H1 (cell line): ENCODE results near the gene ANGPTL5. TPM values are rescaled to one million over a fixed set of nuclear protein-coding genes. Genes with fewer than 3 reads are reported as not detected.

ENCODE experiments used
- CTCF ChIA-PET: fragments of 300-600 bp; sonication (Branson Sonifier 250); formaldehyde crosslinking; loops from one replicate; lab custom pipeline; 2021; ENCODE audit not compliant: partially characterized antibody; lab: Charles Lee
- POLR2A ChIA-PET: fragments of 300-600 bp; sonication (Branson Sonifier 250); formaldehyde crosslinking; loops from one replicate; lab custom pipeline; 2021; ENCODE audit warnings: inconsistent platforms; ENCODE audit not compliant: partially characterized antibody; lab: Charles Lee
- DNase-seq, 2 experiments: peaks; one replicate each; pipeline versions ENCODE4 v3.0.0 to v3.0.0-alpha.2; 2010 to 2022; ENCODE audit warnings: low spot score in 2 of 2, low read depth in 1 of 2, mixed read lengths in 1 of 2
- FAIRE-seq: peaks from 2 replicates; lab custom pipeline; 2011; peaks lifted over from hg19 to GRCh38; lab: Jason Lieb, UNC
- H2AFZ ChIP-seq: 2 replicates; pipeline ENCODE4 v1.8.1; 2012; ENCODE audit warnings: low read length, inconsistent platforms
- H2AK5ac ChIP-seq: 2 replicates; pipeline ENCODE4 v1.6.1; 2013; ENCODE audit warnings: low read depth, low read length
- H2BK120ac ChIP-seq: replicated peaks from 2 replicates; pipeline ENCODE3; 2013; ENCODE audit warnings: low read depth, low read length, inconsistent platforms
- H2BK12ac ChIP-seq: 2 replicates; pipeline ENCODE4 v1.6.1; 2013; ENCODE audit warnings: low read depth, low read length
- H2BK15ac ChIP-seq: 2 replicates; pipeline ENCODE4 v1.6.1; 2013; ENCODE audit warnings: low read length
- H2BK20ac ChIP-seq: 2 replicates; pipeline ENCODE4 v1.6.1; 2013; ENCODE audit warnings: low read length
- H2BK5ac ChIP-seq: 2 replicates; pipeline ENCODE4 v1.6.1; 2013; ENCODE audit warnings: low read depth, low read length
- H3K14ac ChIP-seq: 2 replicates; pipeline ENCODE4 v1.6.1; 2013; ENCODE audit warnings: inconsistent platforms; ENCODE audit not compliant: insufficient read length
- H3K18ac ChIP-seq: 2 replicates; pipeline ENCODE4 v1.6.1; 2013; ENCODE audit warnings: low read length; ENCODE audit errors: extremely low read depth
- H3K23ac ChIP-seq: 2 replicates; pipeline ENCODE4 v1.6.1; 2013; ENCODE audit warnings: inconsistent platforms; ENCODE audit not compliant: insufficient read length
- H3K23me2 ChIP-seq: 2 replicates; pipeline ENCODE4 v1.6.1; 2013; ENCODE audit warnings: low read depth, low read length
- H3K27ac ChIP-seq: 2 replicates; pipeline ENCODE4 v1.6.1; 2011; ENCODE audit warnings: low read depth, low read length, inconsistent platforms
- H3K27me3 ChIP-seq, 4 experiments: replicated peaks in 1 of 4; 1 replicate in 1 of 4; 2 replicates in 3 of 4; pipeline versions ENCODE4 v1.6.1 to v1.8.1; 2011 to 2013; ENCODE audit warnings: low read length in 3 of 4, mild to moderate bottlenecking in 3 of 4, inconsistent platforms in 2 of 4, mixed read lengths in 2 of 4, moderate library complexity in 1 of 4; ENCODE audit not compliant: control insufficient read depth in 3 of 4, insufficient read depth in 3 of 4; ENCODE audit errors: extremely low read depth in 1 of 4
- H3K36me3 ChIP-seq, 4 experiments: 2 replicates each; pipeline versions ENCODE4 v1.6.1 to v1.8.1; 2011 to 2013; ENCODE audit warnings: mild to moderate bottlenecking in 4 of 4, low read length in 3 of 4, moderate library complexity in 2 of 4, control low read depth in 1 of 4, inconsistent platforms in 1 of 4; ENCODE audit not compliant: insufficient read depth in 4 of 4, control insufficient read depth in 2 of 4
- H3K4ac ChIP-seq: replicated peaks from 2 replicates; pipeline ENCODE3; 2013; ENCODE audit warnings: low read length, low read depth, mixed read lengths, inconsistent platforms; ENCODE audit not compliant: insufficient read length
- H3K4me1 ChIP-seq, 4 experiments: replicated peaks in 1 of 4; 1 replicate in 1 of 4; 2 replicates in 3 of 4; pipeline versions ENCODE4 v1.6.1 to v1.8.1; 2011 to 2013; ENCODE audit warnings: low read length in 3 of 4, inconsistent platforms in 2 of 4, mixed read lengths in 1 of 4; ENCODE audit not compliant: insufficient read depth in 4 of 4, control insufficient read depth in 3 of 4
- H3K4me2 ChIP-seq, 2 experiments: 2 replicates each; pipeline versions ENCODE4 v1.6.1 to v1.8.1; 2011 to 2013; ENCODE audit warnings: low read depth in 2 of 2, low read length in 2 of 2, control low read depth in 1 of 2, inconsistent platforms in 1 of 2, mild to moderate bottlenecking in 1 of 2; ENCODE audit not compliant: insufficient read depth in 1 of 2
- H3K4me3 ChIP-seq, 4 experiments: fragments of 200-600, 300-600 bp in 1 of 4; sonication (generic), shearing (Covaris generic), sonication (Bioruptor Twin) in 1 of 4; 2 replicates each; pipeline versions ENCODE4 v1.5.1 to v1.8.1; 2011 to 2016; ENCODE audit warnings: low read length in 4 of 4, low read depth in 3 of 4, control low read depth in 2 of 4, inconsistent platforms in 2 of 4, mild to moderate bottlenecking in 2 of 4, mixed read lengths in 1 of 4, moderate library complexity in 1 of 4; ENCODE audit not compliant: insufficient read depth in 2 of 4; ENCODE audit errors: extremely low read depth in 1 of 4
- H3K56ac ChIP-seq: replicated peaks from 2 replicates; pipeline ENCODE3; 2013; ENCODE audit warnings: low read depth, mild to moderate bottlenecking, mixed read lengths, low read length, inconsistent platforms; ENCODE audit not compliant: insufficient read length
- H3K79me1 ChIP-seq: 2 replicates; pipeline ENCODE4 v1.6.1; 2013; ENCODE audit warnings: low read depth, low read length, control low read depth
- H3K79me2 ChIP-seq, 2 experiments: 2 replicates each; pipeline versions ENCODE4 v1.6.1 to v1.8.1; 2012 to 2013; ENCODE audit warnings: low read length in 2 of 2, mild to moderate bottlenecking in 2 of 2, inconsistent platforms in 1 of 2; ENCODE audit not compliant: insufficient read depth in 2 of 2, control insufficient read depth in 1 of 2
- H3K9ac ChIP-seq, 4 experiments: replicated peaks in 1 of 4; 1 replicate in 1 of 4; 2 replicates in 3 of 4; pipeline versions ENCODE4 v1.6.1 to v1.8.1; 2011 to 2013; ENCODE audit warnings: low read depth in 3 of 4, low read length in 3 of 4, control low read depth in 2 of 4, mild to moderate bottlenecking in 2 of 4, moderate library complexity in 2 of 4, inconsistent platforms in 1 of 4; ENCODE audit errors: extremely low read depth in 1 of 4
- H3K9me3 ChIP-seq, 2 experiments: 2 replicates each; pipeline versions ENCODE4 v1.6.1 to v1.8.1; 2012 to 2013; ENCODE audit warnings: mild to moderate bottlenecking in 2 of 2, moderate library complexity in 2 of 2, control low read depth in 1 of 2, inconsistent platforms in 1 of 2, low read depth in 1 of 2, low read length in 1 of 2, mixed read lengths in 1 of 2; ENCODE audit not compliant: insufficient read depth in 2 of 2
- H4K20me1 ChIP-seq, 2 experiments: replicated peaks in 1 of 2; 2 replicates each; pipeline versions ENCODE3 to v1.8.1; 2011 to 2013; ENCODE audit warnings: inconsistent platforms in 2 of 2, low read length in 2 of 2, mild to moderate bottlenecking in 1 of 2; ENCODE audit not compliant: insufficient read depth in 2 of 2, control insufficient read depth in 1 of 2
- H4K5ac ChIP-seq: 2 replicates; pipeline ENCODE4 v1.6.1; 2013; ENCODE audit warnings: low read length, low read depth, mixed read lengths, inconsistent platforms; ENCODE audit not compliant: insufficient read length
- H4K8ac ChIP-seq: 2 replicates; pipeline ENCODE4 v1.8.0; 2013; ENCODE audit warnings: mild to moderate bottlenecking, moderate library complexity, low read length, inconsistent platforms; ENCODE audit not compliant: insufficient read depth; ENCODE audit errors: extremely low read depth
- H4K91ac ChIP-seq: replicated peaks from 2 replicates; pipeline ENCODE3; 2013; ENCODE audit warnings: low read length, mixed read lengths, inconsistent platforms; ENCODE audit not compliant: insufficient read length
- WGBS, 2 experiments: shearing (Covaris generic) in 1 of 2; methylation state at CpG; one replicate each; pipeline versions ENCODE4 v1.1.6 to v1.1.7; 2013 to 2015; ENCODE audit warnings: low lambda C conversion rate in 2 of 2, mixed read lengths in 2 of 2, inconsistent platforms in 1 of 2, low coverage in 1 of 2, missing lambda C conversion rate in 1 of 2; ENCODE audit not compliant: insufficient replicate concordance in 2 of 2, insufficient coverage in 1 of 2, insufficient read length in 1 of 2; ENCODE audit errors: extremely low coverage in 1 of 2, missing lambda C conversion rate in 1 of 2; 5-methylcytosine and 5-hydroxymethylcytosine counted together
- polyA plus RNA-seq, 7 experiments: library from polyadenylated mRNA; depleted of rRNA in 3 of 7; stranded (reverse) in 5 of 7; unstranded in 2 of 7; fragments of >200 nt in 5 of 7; fragments of 200-250 nt in 2 of 7; gene quantifications; 1 replicate in 5 of 7; 2 replicates in 1 of 7; 4 replicates in 1 of 7; pipeline versions ENCODE4 v1.2.1 to v1.2.3, GENCODE V29; 2011 to 2013; ENCODE audit warnings: missing spikeins in 2 of 7, mixed read lengths in 2 of 7
- total RNA-seq: library from RNA; stranded (reverse); fragmentation: NEBNext Ultra II Directional; extraction: Animal tissue kit (Norgen Biotek cat#: 25700); gene quantifications from 2 replicates; pipeline ENCODE4 v1.2.1, GENCODE V29; 2021

ANGPTL5 gene
- total and polyA plus RNA-seq, 2 of the 8 experiments (the other 6 are each of a cell fraction or from before 2014, with no cell fraction given), result not detected

DNA sequence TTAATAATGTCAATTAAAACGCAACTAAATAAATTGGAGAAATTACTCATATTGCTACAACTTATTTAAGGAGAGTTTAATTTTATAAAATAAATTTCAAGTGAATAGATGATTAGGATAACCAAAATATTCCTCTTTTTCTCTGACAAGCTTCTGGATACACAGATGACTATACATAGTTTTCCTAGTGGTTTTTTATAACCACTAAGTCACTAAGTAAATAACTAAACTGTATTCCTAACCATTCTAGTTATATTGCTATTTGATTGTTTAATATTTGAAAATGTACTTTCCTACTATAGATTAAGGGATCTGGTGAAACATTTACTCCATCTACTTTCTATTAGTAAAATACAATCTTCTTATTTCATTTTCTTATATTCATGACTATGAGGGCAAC, 4.7 kb upstream of the ANGPTL5 start:
- CTCF ChIA-PET, result interaction anchor here (0.6 to 1.8 kb wide), 2 partner anchors 60 to 469 kb away, joined by 3 to 4 read pairs; no protein-coding TSS in a partner anchor
- Histone ChIP-seq H2BK15ac (no peak overlapping the region), H2AK5ac (no peak overlapping the region), H4K20me1 (no peaks in the 10 kb centered on the region), H2BK5ac (no peak overlapping the region), H3K4me3 (no peak overlapping the region), H3K9me3 (no peaks in the 10 kb centered on the region), H2BK12ac (no peak overlapping the region), H3K27ac (no peak overlapping the region), H2AFZ (no peak overlapping the region), H3K23me2 (no peaks in the 10 kb centered on the region; the same call in 1 of the 2 replicates), H3K23ac (no peak overlapping the region), H3K79me1 (no peaks in the 10 kb centered on the region), H3K4me1 (no peaks in the 10 kb centered on the region; a peak in 1 of 7 replicates), H2BK20ac (no peak overlapping the region), H3K36me3 (no peaks in the 10 kb centered on the region), H3K4ac (no peak overlapping the region), H2BK120ac (no peak overlapping the region), H3K79me2 (no peaks in the 10 kb centered on the region), H3K18ac (no peak overlapping the region), H3K14ac (no peak overlapping the region), H3K9ac (no peak overlapping the region), H4K5ac (no peak overlapping the region), H3K4me2 (no peak overlapping the region), H3K56ac (no peak overlapping the region), H3K27me3 (no peaks in the 10 kb centered on the region), H4K91ac (no peak overlapping the region), H4K8ac (no peak overlapping the region)
- WGBS, 2 experiments, result 72% methylated on average over 1 of the region's 1 CpG; no CpG with 5 or more reads in 1 of the 2 experiments
- DNase-seq (no peak), FAIRE-seq (no peak)
- POLR2A ChIA-PET, result no interaction called here
